DLD1 (cell line): ENCODE results near the gene A3GALT2.

Experiments used
- in situ Hi-C: cut with HindIII; loops from 2 replicates; pipeline ENCODE4 v1.10.0; 2017; ENCODE audit warnings: low sequenced_read_pairs

Gene A3GALT2

DNA sequence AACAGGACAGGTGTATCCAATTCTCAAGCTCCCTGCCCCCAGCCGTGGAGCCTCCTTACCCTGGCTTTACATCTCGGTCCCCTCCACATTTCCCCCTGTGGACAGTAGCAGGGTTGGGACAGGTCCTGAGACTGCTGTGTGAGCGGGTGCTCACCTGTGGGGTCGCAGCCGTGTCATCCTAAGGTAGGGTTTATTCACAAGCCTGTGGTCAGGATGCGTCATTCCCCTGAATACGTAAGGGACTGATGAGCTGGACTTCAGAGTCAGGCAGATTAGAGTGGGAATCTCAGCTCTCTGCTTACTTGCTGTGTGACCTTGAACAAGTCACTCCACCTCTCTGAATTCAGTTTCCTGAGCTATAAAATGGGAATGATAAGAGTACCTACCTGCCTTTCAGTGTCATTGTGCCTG lies 46.9 kb downstream of the A3GALT2 start:
- in situ Hi-C loops: loop anchor here (25.0 kb wide), 1 partner anchor 338 kb away; no protein-coding TSS in a partner anchor

DNA sequence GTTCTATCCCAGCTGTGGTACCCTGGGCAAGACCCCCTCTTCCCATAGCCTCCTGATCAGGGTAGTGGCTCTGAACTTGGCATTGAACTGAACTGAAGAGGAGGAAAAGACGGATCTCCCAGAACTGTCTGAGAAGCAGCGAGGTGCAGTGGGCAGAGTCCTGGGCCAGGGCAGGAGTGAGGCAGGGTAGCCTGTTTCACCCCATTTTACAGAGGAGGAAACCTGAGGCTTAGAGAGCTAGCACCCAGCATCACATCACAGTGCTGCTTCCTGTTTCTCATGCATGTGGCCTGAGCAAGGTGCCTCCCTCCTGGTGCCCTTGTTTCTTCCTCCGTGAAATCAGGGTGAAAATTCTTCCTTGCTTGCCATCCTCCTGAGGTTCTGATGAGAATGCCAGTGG lies 47.5 kb downstream of the A3GALT2 start:
- in situ Hi-C loops: loop anchor here (25.0 kb wide), 1 partner anchor 339 kb away; no protein-coding TSS in a partner anchor

DNA sequence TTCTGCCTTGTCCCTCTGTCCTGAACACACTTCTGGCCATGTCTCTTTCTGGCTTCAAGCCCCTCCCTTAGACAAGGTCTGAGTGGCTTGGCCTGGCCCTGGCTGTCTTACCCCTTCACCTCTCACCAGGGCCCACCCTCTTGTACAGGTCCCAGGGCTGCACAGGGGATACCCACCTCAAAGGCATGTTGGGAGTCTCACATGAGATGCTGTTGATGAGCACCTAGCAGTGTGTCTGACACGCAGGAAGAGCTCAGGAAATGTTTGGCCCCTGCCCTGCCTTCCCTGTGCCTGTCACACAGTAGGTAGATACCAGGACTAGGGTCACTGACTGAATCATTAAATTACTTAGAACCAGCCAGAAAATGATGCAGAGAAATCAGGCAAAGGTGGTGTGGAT lies 48.0 kb downstream of the A3GALT2 start:
- in situ Hi-C loops: loop anchor here (25.0 kb wide), 1 partner anchor 339 kb away; no protein-coding TSS in a partner anchor

DNA sequence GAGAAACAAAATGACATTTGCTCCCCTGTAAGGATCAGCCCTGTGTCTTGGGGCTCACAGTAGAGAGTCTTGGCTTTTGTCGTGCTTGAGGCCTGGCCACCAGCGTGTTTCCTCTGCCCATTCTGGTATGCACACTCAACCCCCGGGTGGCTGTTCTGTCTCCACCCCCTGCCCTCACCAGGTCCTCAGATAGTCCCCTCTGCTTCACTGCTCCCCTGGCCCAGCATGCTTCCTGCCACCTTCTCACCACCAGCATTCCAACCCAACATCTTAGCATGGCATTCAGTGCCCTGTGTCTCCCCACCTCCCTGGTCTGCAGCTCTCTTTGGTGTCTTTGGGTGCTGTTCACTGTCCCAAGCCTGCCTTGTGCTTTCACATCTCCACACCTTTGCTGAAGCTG lies 48.4 kb downstream of the A3GALT2 start:
- in situ Hi-C loops: loop anchor here (25.0 kb wide), 1 partner anchor 340 kb away; no protein-coding TSS in a partner anchor

DNA sequence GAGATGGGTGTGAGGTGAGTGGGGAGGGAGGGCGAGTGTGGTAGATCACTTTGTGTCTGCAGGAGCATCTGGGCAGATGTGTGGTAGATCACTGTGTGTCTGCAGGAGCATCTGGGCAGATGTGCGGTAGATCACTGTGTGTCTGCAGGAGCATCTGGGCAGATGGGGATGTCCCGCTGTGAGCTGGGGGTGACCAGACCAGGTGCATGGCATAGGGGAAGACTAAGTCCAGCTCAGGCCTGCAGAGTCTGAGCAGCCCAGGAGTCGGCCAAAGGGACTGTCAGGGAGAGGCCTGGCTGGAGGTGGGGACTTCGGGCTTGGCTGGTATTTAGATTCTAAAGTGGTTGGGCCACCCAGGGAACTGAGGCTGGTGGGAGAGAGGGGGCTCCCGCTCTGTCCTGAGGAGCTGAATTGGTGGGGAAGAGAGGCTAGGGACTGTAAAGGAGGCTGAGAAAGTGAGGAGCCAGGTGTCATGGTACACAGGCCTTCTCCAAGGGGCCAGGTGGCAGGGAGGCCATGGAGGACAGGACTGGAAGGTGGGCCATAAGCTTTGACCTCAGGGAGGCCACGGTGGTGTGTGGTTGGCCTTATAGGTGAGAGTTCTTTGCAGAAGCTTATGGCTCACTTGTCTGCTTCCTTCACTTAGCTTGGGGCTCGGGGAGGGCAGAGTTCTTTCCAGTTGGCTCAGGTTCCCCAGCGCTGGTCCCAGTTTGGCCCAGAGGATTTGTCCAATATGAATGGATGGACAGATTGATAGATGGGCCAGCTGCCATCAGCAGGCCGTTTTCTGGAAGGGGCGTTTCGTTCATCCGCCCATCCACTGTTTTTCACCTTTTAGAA lies 49.0 kb downstream of the A3GALT2 start:
- in situ Hi-C loops: loop anchor here (25.0 kb wide), 1 partner anchor 340 kb away; no protein-coding TSS in a partner anchor

DNA sequence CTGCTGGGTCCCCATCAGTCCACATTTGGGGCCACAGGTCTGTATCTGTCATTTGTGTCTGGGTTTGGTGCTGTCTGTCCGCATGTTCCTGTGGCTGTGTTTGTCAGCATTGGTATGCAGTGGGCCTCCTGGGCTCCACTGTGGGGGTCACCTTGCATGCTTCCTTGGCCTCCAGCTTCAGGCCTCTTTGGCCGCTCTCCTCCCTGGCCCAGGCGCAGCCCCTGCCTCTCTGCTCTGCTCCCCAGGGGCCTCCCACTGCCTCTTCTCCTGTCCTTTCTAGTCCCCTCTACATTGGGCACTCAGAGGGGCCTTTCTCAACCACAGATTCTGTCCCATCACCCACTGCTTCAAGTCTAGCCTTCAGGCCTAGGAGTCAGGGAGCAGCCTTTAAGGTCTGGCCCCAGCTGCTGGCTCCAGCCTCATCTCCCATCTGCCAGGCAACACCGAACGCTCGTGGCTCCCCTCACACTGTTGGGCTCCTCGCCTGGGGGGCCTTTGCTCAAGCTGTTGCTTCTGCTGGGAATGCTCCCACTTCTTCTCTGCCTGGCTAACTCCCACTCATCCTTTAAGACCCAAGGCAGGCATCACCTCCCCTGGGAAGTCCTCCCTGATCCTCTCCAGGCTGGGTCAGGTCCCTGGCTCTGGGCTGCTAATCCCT lies 50.0 kb downstream of the A3GALT2 start:
- in situ Hi-C loops: loop anchor here (25.0 kb wide), 1 partner anchor 341 kb away; no protein-coding TSS in a partner anchor

DNA sequence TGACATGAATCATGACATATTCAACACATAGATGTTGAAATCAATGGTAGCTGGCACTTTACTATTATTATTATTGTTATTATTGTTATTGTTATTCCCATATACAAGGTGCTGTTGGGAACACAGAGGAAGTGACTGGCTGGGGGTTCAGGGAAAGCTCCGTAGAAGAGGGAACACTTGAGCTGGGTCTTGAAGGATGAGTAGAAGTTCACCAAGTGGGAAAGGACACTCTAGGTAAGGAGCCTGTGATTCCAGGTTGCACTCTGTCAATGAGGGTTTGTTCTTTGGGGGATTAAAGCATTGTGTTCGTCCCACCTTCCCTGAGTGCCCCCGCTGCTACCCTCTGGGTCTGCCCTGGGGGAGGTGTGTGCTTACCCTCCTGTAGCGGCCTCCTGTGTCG lies 50.5 kb downstream of the A3GALT2 start:
- in situ Hi-C loops: loop anchor here (25.0 kb wide), 1 partner anchor 342 kb away; no protein-coding TSS in a partner anchor

DNA sequence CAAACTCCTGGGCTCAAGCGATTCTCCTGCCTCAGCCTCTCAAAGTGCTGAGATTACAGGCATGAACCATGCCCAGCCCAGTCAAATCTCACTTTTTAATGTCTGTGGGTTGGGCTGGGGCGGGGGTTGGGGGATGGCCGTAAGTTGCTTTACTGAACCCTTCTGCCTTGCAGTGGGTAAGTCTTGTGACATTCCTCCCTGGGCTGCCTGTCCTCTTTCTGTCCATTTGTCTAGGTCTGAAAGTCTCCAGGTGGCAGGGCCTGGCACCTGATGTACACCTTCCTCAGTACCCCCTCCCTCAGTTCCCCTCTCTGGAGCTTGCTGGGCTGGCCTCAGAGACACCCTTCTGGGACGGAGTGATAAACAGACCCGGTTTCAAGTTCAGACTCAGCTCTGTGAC lies 51.3 kb downstream of the A3GALT2 start:
- in situ Hi-C loops: loop anchor here (25.0 kb wide), 1 partner anchor 343 kb away; no protein-coding TSS in a partner anchor

DNA sequence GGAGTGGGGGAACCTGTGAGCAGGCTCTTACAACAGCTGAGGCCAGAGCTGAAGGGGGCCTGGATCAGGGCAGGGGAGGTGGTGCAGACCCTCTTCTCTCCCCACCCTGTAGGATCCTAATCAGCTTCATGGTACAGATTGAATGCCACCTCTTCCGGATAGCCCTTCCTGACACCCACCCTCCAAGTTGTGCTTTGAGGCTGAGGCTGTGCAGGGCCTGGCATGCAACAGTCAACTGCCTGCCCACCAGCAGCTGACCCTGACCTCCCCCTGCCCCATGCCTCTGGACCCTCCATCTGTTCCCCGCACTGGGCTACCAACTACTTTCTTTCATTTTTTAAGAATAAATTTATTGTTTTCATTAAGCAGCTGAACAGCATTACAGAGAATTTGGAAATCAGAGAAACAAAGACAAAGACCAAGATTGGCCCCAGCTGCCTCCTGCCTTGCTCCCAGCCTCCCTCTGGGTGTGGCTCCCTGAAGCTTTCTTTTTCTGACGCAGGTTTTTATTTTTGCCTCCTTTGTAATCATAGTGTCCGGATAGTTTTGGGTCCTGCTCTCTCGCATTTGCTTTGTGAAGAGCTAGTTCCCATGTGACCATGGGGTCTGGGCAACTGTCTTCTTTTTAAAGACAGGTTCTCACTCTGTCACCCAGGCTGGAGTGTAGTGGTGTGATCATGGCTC lies 51.8 kb downstream of the A3GALT2 start:
- in situ Hi-C loops: loop anchor here (25.0 kb wide), 1 partner anchor 343 kb away; no protein-coding TSS in a partner anchor

DNA sequence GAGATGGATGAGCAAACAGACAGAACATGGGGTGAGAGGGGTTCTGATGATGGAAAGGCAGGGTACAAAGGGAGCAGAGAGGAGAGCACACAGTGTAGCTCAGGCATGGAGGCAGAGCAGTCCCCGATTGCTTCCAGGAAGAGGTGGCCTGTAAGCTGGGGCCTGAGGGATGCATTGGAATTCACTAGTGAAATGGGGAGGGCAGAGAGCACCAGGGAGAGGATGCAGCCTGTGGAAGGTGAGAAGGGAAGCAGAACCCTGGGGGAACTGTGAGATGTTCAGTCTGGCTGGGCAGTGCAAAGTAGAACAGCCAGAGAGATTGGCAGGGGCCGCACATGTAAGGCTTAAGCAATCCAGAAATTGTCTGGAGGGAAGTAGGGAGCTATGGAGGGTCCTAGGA lies 52.4 kb downstream of the A3GALT2 start:
- in situ Hi-C loops: loop anchor here (25.0 kb wide), 1 partner anchor 344 kb away; no protein-coding TSS in a partner anchor

DNA sequence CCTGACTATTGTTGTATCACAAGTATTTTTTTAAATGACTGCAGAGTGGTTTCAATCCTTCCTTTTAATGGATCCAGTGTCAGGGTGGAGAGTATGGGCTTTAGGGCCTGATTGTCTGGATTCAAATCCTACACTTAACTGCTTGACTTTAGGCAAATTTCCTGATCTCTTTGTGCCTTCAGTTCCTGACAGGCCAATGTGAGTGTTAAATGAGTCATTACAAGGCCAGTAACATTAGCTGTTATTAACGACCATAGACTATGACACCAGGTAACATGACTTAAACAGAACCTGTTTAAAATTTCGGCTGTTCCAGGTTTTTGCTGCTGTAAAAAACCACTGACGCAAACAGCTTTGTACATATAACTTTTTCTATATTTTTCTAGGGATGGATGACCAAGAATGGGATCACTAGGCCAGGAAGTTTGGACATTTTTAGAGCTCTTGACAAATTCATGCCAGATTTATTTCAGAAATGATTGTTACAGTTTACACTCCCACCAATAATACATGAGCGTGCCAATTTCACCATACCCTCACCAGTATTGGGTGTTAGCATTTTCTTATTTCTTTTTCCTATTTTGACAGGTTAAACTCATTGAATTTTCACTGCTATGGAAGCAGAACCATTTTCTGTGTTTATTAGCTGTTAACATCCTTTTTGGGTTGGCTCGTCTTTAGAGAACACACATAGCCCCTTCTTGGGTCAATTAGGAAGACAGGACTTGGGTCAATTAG lies 53.3 kb downstream of the A3GALT2 start:
- in situ Hi-C loops: loop anchor here (25.0 kb wide), 1 partner anchor 345 kb away; no protein-coding TSS in a partner anchor

DNA sequence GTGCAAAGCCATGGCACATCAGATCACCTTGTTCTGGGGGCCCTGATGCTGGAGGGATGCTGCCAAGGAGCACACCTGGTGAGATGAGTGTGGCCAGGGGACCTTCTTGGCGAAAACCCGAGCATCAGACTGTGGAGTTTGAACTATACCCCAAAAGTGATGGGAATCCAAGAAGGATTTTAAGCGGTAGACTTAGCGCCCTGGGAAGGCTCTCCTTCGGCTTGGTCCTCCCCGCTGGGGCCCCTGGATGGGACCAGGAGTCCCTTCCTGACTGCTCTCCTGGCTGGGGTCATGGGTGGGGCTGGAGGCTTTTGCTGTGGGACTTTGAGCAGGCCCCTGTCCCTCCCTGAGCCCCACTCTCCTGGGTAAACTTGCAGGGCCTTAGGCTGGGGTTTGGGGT lies 54.1 kb downstream of the A3GALT2 start:
- in situ Hi-C loops: loop anchor here (25.0 kb wide), 1 partner anchor 346 kb away; no protein-coding TSS in a partner anchor

DNA sequence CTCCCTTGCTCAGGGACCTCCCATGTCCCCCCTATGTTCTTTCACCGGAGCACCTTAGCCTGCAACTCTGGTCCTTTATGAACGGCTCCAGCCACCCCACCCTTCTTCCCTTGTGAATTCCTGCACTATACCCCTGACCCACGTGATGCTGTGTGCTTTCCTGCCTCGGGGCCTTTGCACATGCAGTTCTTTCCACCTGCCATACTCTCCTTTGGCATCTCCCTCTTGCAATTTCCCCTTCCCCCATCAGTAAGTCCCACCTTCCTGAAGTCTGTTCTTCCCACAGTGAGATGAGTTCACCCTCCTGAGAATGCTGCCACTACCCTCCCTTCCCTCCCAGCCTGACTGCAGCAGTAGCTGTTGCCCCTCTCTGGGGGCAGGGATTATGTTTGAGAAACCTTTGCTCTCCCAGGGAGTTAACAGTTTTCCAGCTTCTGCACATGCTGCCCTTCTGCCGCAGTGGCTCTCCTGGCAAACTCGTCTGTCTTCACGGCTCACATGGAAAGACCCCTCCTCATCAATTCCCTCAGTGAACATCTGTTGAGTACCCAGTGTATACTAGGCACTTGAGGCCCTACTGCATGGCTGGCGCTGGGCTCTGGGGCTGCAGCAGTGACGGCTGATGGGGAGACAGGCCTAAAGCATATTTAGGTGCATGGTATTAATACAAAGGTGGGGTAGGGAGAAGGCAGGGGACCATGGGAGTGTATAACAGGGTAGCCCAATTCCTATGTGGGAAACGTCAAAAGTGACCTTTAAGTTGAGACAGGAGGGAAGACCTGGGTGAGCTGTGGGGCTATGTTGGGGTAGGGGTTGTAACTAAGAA lies 54.9 kb downstream of the A3GALT2 start:
- in situ Hi-C loops: loop anchor here (25.0 kb wide), 1 partner anchor 346 kb away; no protein-coding TSS in a partner anchor

DNA sequence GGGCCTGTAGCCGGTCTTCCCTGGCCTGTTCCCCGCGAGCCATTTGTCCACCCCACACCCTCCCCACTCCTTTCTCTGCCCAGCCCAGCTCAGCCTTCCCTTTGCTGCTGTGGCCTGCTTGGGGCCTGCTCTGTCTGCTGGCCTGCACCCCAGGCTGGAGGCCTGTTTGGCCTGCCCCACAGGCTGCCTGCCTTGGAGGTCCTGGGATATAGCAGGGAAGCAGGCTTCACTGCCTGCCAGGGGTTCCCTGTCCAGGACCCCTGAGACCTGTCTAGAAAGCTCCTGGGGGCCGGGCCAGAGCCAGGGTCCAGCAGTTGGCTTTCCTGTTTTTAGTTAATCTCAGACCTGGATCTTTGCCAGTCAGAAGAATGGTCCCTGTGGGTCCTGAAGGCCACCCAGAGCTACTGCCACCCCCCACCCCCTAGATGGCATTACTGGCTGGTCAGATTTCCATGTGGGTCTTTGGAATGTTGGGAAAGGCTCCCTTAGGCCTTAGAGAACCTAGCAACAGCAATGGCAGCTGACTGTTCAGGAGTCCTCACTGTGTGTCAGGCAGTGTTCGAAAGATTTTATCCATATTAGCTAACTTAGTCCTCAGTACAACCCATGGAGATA lies 56.9 kb downstream of the A3GALT2 start:
- in situ Hi-C loops: loop anchor here (25.0 kb wide), 1 partner anchor 348 kb away; no protein-coding TSS in a partner anchor

DNA sequence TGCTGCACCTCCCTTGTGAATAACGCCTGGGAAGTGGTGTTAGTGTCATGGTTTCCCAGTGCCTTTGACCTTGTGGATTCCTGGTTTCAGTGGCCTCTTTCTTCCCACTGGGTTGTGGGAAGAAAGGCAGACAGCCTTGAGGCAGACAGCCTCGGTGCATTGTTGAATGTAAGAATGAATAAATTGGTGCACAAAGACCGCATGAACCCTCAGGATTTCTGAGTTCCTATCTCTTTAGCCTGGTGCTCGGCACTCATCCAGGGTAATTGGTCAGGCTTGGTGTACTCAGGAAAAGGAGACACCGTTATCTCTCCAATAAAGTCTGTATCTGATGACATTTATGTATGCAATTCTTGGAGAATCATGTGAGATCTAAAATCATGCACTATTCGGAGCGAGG lies 59.6 kb downstream of the A3GALT2 start:
- in situ Hi-C loops: loop anchor here (25.0 kb wide), 1 partner anchor 351 kb away; no protein-coding TSS in a partner anchor

DNA sequence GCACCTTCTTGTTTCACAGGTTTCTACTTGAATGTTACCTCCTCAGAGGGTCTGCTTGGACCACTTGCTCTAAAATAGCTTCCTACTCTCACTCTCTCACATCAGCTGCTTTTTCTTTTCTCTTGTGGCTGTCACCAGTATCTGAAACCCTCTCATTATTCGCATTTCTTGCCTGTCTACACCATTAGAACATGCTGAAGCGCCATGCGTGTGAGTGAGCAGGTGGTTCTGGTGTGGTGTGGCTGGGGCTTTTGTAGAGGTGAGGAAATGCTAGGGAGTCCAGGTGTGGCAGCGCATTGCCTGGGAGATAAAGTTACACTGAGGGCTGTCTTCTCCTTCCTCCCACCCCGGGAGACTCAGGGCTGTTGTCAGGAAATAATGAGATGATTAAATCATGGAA lies 60.5 kb downstream of the A3GALT2 start:
- in situ Hi-C loops: loop anchor here (25.0 kb wide), 1 partner anchor 352 kb away; no protein-coding TSS in a partner anchor

DNA sequence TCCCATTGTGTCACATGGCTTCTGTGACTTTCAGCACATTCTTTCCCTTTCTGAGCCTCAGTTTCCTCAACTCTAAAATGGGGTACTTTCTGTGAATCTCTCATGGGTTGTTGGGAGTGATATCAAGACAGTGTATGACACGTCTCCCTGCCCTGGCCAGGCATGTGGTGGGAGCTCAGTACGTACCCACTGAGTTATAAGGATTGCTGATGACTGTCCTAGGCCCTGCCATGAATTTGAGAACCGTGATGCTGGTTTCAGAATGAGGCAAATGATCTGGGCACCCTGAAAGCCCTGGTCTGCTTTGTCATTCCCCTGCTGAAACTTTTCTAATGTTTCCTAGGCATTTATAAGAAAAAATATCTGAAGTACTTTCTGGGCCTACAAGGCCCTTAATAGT lies 61.0 kb downstream of the A3GALT2 start:
- in situ Hi-C loops: loop anchor here (25.0 kb wide), 1 partner anchor 352 kb away; no protein-coding TSS in a partner anchor

DNA sequence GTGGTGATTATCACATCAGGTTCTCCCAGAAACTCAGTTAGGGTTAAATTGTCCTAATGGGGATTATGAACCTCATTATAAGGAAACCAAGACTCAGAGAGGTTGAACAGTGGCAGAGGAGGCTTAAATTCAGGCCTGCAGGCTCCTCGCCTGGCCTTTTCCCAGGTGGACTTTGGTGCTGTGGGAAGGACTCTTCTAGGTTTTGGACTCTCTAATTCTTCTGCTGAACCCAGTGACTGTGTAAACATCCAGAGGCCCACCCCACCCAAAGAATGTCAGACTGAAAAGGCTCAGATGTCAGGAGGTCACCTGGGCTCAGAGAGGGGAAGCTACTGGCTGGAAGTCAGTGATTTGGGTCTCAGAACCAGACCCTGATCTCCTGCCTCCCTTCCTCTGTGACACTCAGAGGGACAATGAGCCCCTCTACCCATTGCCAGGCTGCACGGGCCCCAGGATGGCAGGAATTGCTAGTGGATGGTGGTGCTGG lies 62.1 kb downstream of the A3GALT2 start:
- in situ Hi-C loops: loop anchor here (25.0 kb wide), 1 partner anchor 353 kb away; no protein-coding TSS in a partner anchor
